Gastroesophageal sphincter (tissue), 3 donors: Measurements from ENCODE around the gene ZBTB21.

Source experiments
- CTCF ChIP-seq, 4 experiments: fragments of 200-600 bp in 2 of 4; fragments of 450-650 bp in 2 of 4; sonication (generic) in 1 of 4; IDR thresholded peaks; one replicate each; pipeline ENCODE4 v1.5.1; 2017 to 2019; ENCODE audit warnings: antibody characterized with exemption in 4 of 4, mild to moderate bottlenecking in 2 of 4, moderate library complexity in 2 of 4
- POLR2A ChIP-seq, 2 donors: fragments of 450-650 bp; IDR thresholded peaks; one replicate each; pipeline ENCODE4 v1.6.1; 2017; ENCODE audit warnings: antibody characterized with exemption in 2 of 2, mild to moderate bottlenecking in 2 of 2, moderate library complexity in 1 of 2
- POLR2AphosphoS5 ChIP-seq: sonication (generic); formaldehyde crosslinking; IDR thresholded peaks from one replicate; pipeline ENCODE4 v1.6.1; 2017; ENCODE audit warnings: antibody characterized with exemption

DNA sequence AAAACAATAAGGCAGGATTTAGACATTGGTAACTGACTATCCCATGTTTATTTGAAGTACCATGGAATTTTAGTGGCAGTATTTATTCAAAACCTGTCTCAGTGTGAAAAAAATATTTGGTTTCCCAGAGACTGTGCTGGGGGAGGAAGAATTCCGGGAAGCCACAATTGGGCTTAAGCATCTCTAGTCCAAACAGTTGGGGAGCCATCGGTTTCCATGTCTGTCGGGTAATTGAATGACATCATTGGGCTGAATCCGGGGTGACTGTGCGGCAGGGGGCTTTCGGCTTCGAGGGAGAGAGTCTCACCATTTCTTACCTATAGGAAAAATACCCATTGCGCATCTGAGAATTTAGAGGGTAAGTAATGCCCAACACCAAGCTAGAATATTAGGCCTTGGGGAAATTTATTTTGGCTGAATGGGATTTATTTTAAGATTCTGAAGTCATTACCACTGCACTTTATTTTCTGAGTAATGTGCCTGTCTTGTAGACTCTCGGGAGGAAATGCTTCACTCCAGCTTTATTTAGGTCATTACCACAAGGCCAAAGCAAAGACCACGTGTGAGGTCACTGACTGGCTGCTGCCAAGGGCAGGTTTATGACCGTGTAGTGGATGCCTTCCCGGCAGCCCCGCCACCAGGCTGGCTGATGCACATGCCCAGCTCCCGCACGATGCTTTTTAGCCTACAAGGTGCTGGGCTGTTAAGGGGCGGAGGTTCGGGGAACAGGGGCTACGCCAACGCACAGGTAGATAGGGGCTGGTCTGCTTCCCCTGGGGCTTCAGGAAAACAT is 37.9 kb upstream of the ZBTB21 start:
- TF ChIP-seq CTCF (IDR thresholded peaks at IDR 0.05) (no peak), POLR2AphosphoS5 (peak; percentile 91), POLR2A (IDR thresholded peaks at IDR 0.05) (no peak)
